SK-N-SH treated with all-trans-retinoic acid at 6 μM for 48 hours (cell line): ENCODE data around the gene GSTA1.

ENCODE experiments used
- ATAC-seq: fragments of 200-7000 bp; cut with Tn5 transposase; 3 replicates; pipeline ENCODE4 v1.9.1; 2020; ENCODE audit warnings: mild to moderate bottlenecking, moderate library complexity
- BACH2 ChIP-seq: fragments of 250-450 bp; sonication (Bioruptor Pico); IDR thresholded peaks from 2 replicates; pipeline ENCODE4 v1.9.0; 2021; ENCODE audit warnings: mild to moderate bottlenecking, borderline replicate concordance
- CSDC2 ChIP-seq: fragments of 250-450 bp; sonication (Bioruptor Pico); IDR thresholded peaks from 2 replicates; pipeline ENCODE4 v1.5.0; 2020; ENCODE audit warnings: mild to moderate bottlenecking, moderate library complexity
- CSRNP3 ChIP-seq: fragments of 250-450 bp; sonication (Bioruptor Pico); IDR thresholded peaks from 2 replicates; pipeline ENCODE4 v1.5.1; 2021; ENCODE audit warnings: mild to moderate bottlenecking, moderate library complexity
- ESRRG ChIP-seq: fragments of 250-450 bp; sonication (Bioruptor Pico); IDR thresholded peaks from 2 replicates; pipeline ENCODE4 v1.6.1; 2021; ENCODE audit warnings: mild to moderate bottlenecking
- GLIS3 ChIP-seq: fragments of 250-450 bp; sonication (Bioruptor Pico); IDR thresholded peaks from 2 replicates; pipeline ENCODE4 v1.5.0; 2020; ENCODE audit warnings: mild to moderate bottlenecking, moderate library complexity
- ISL1 ChIP-seq: fragments of 250-450 bp; sonication (Bioruptor Pico); IDR thresholded peaks from 2 replicates; pipeline ENCODE4 v2.1.2; 2022; ENCODE audit warnings: mild to moderate bottlenecking, moderate library complexity
- POU6F1 ChIP-seq: fragments of 250-450 bp; sonication (Bioruptor Pico); IDR thresholded peaks from 2 replicates; pipeline ENCODE4 v1.8.0; 2021; ENCODE audit warnings: low read depth, mild to moderate bottlenecking, moderate library complexity, borderline replicate concordance
- PPARA ChIP-seq: fragments of 250-450 bp; sonication (Bioruptor Pico); IDR thresholded peaks from 2 replicates; pipeline ENCODE4 v1.5.0; 2020; ENCODE audit warnings: mild to moderate bottlenecking, borderline replicate concordance
- RARB ChIP-seq: fragments of 250-450 bp; sonication (Bioruptor Pico); IDR thresholded peaks from 2 replicates; pipeline ENCODE4 v1.8.0; 2021; ENCODE audit warnings: mild to moderate bottlenecking, moderate library complexity
- SNAI2 ChIP-seq: fragments of 250-450 bp; sonication (Bioruptor Pico); IDR thresholded peaks from 2 replicates; pipeline ENCODE4 v1.5.0; 2020; ENCODE audit warnings: mild to moderate bottlenecking, moderate library complexity
- TOX ChIP-seq: fragments of 250-450 bp; sonication (Bioruptor Pico); IDR thresholded peaks from 2 replicates; pipeline ENCODE4 v1.8.0; 2021; ENCODE audit warnings: mild to moderate bottlenecking, moderate library complexity, borderline replicate concordance
- ZC3H10 ChIP-seq: fragments of 250-450 bp; sonication (Bioruptor Pico); IDR thresholded peaks from 2 replicates; pipeline ENCODE4 v1.5.1; 2021; ENCODE audit warnings: mild to moderate bottlenecking, moderate library complexity
- ZFP3 ChIP-seq: fragments of 250-450 bp; sonication (Bioruptor Pico); IDR thresholded peaks from 2 replicates; pipeline ENCODE4 v1.5.0; 2020; ENCODE audit warnings: mild to moderate bottlenecking, moderate library complexity
- ZFP30 ChIP-seq: fragments of 450-650 bp; formaldehyde crosslinking; IDR thresholded peaks from 2 replicates; pipeline ENCODE4 v1.5.0; 2022; ENCODE audit warnings: mild to moderate bottlenecking, moderate library complexity
- ZNF565 ChIP-seq: fragments of 450-650 bp; formaldehyde crosslinking; conservative IDR thresholded peaks from 2 replicates; pipeline ENCODE4 v1.5.0; 2020; ENCODE audit warnings: low read depth, mild to moderate bottlenecking, moderate library complexity
- TF ChIP-seq, protein P1 (sequence below): fragments of 250-450 bp; sonication (Bioruptor Pico); IDR thresholded peaks from 2 replicates; pipeline ENCODE4 v1.5.1; 2020; ENCODE audit warnings: low read depth, mild to moderate bottlenecking, moderate library complexity
- TF ChIP-seq, protein P2 (sequence below): fragments of 250-450 bp; sonication (Bioruptor Pico); IDR thresholded peaks from 2 replicates; pipeline ENCODE4 v1.5.0; 2020; ENCODE audit warnings: mild to moderate bottlenecking, moderate library complexity
- TF ChIP-seq, protein P3 (sequence below): fragments of 250-450 bp; sonication (Bioruptor Pico); IDR thresholded peaks from 2 replicates; pipeline ENCODE4 v1.8.0; 2020; ENCODE audit warnings: mild to moderate bottlenecking, moderate library complexity, borderline replicate concordance

GSTA1 gene

DNA sequence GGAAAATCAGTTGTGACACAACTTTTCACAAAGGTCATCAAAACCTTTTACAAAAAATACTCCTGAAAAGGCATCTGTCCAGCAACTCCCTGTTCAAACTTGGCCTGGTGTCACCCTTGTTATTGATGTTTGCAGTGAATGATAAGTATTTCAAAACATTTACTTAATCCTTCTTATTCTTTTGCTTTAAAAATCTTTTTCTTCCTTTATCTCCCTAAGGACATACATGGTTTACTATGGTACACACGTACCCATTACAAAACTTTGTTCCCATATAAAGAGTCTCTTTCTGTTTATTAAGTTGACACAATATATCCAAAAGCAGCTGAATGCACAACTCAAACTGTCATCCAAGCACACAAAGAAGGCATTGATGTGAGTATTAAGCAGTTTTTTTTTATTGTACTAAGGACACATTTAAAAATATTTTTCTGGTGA, 57.8 kb downstream of the GSTA1 start:
- TF ChIP-seq ZFP30 (CRISPR knock-in tag) (no peak), ZNF565 (no peak), CSRNP3 (CRISPR knock-in tag) (no peak), SNAI2 (CRISPR knock-in tag) (no peak), PPARA (no peak), ZFP3 (no peak), ESRRG (CRISPR knock-in tag) (no peak), ZC3H10 (CRISPR knock-in tag) (no peak), GLIS3 (CRISPR knock-in tag) (no peak), BACH2 (CRISPR knock-in tag) (no peak), TOX (CRISPR knock-in tag) (no peak), POU6F1 (CRISPR knock-in tag) (no peak), CSDC2 (CRISPR knock-in tag) (no peak)
- TF ChIP-seq, protein P1, sequence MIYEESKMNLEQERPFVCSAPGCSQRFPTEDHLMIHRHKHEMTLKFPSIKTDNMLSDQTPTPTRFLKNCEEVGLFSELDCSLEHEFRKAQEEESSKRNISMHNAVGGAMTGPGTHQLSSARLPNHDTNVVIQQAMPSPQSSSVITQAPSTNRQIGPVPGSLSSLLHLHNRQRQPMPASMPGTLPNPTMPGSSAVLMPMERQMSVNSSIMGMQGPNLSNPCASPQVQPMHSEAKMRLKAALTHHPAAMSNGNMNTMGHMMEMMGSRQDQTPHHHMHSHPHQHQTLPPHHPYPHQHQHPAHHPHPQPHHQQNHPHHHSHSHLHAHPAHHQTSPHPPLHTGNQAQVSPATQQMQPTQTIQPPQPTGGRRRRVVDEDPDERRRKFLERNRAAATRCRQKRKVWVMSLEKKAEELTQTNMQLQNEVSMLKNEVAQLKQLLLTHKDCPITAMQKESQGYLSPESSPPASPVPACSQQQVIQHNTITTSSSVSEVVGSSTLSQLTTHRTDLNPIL (CRISPR knock-in tag), result no peak
- TF ChIP-seq, protein P2, sequence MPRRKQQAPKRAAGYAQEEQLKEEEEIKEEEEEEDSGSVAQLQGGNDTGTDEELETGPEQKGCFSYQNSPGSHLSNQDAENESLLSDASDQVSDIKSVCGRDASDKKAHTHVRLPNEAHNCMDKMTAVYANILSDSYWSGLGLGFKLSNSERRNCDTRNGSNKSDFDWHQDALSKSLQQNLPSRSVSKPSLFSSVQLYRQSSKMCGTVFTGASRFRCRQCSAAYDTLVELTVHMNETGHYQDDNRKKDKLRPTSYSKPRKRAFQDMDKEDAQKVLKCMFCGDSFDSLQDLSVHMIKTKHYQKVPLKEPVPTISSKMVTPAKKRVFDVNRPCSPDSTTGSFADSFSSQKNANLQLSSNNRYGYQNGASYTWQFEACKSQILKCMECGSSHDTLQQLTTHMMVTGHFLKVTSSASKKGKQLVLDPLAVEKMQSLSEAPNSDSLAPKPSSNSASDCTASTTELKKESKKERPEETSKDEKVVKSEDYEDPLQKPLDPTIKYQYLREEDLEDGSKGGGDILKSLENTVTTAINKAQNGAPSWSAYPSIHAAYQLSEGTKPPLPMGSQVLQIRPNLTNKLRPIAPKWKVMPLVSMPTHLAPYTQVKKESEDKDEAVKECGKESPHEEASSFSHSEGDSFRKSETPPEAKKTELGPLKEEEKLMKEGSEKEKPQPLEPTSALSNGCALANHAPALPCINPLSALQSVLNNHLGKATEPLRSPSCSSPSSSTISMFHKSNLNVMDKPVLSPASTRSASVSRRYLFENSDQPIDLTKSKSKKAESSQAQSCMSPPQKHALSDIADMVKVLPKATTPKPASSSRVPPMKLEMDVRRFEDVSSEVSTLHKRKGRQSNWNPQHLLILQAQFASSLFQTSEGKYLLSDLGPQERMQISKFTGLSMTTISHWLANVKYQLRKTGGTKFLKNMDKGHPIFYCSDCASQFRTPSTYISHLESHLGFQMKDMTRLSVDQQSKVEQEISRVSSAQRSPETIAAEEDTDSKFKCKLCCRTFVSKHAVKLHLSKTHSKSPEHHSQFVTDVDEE (CRISPR knock-in tag), result no peak
- ATAC-seq, result no peak

DNA sequence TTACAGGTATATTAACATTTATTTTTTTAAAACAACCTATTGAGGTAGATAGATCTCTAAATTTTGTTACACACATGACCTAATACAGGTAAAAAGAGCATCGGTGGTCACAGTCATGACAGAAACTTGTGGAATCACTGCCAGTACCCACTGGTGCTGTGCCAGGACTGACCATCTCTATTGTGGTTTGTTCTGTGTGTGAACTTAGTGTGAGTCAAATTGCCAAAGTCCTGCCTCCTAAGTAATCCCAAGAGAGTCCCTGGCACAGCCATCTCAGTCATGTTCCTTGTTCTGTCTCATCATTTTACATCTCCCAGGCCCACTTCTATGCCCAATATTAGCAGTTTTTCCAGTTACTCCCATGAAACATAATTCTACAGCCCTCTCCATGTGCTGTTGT, 61.7 kb downstream of the GSTA1 start:
- TF ChIP-seq SNAI2 (CRISPR knock-in tag) (no peak), ZC3H10 (CRISPR knock-in tag) (no peak), ISL1 (CRISPR knock-in tag) (no peak), TOX (CRISPR knock-in tag) (no peak), RARB (CRISPR knock-in tag) (no peak), ESRRG (CRISPR knock-in tag) (no peak), GLIS3 (CRISPR knock-in tag) (no peak)
- TF ChIP-seq, protein P1 (CRISPR knock-in tag), result no peak
- TF ChIP-seq, protein P3, sequence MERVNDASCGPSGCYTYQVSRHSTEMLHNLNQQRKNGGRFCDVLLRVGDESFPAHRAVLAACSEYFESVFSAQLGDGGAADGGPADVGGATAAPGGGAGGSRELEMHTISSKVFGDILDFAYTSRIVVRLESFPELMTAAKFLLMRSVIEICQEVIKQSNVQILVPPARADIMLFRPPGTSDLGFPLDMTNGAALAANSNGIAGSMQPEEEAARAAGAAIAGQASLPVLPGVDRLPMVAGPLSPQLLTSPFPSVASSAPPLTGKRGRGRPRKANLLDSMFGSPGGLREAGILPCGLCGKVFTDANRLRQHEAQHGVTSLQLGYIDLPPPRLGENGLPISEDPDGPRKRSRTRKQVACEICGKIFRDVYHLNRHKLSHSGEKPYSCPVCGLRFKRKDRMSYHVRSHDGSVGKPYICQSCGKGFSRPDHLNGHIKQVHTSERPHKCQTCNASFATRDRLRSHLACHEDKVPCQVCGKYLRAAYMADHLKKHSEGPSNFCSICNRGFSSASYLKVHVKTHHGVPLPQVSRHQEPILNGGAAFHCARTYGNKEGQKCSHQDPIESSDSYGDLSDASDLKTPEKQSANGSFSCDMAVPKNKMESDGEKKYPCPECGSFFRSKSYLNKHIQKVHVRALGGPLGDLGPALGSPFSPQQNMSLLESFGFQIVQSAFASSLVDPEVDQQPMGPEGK (CRISPR knock-in tag), result no peak
- TF ChIP-seq, protein P2 (CRISPR knock-in tag), result no peak
- no peak for ATAC-seq
